Measurements from ENCODE around the gene EQTN. TPM values are rescaled to one million over a fixed set of nuclear protein-coding genes. Genes with fewer than 3 reads are reported as not detected.

EQTN gene
- total and polyA plus RNA-seq, 9 donors: 0.23 to 2.3 (median 0.99) TPM; not detected in 1

DNA sequence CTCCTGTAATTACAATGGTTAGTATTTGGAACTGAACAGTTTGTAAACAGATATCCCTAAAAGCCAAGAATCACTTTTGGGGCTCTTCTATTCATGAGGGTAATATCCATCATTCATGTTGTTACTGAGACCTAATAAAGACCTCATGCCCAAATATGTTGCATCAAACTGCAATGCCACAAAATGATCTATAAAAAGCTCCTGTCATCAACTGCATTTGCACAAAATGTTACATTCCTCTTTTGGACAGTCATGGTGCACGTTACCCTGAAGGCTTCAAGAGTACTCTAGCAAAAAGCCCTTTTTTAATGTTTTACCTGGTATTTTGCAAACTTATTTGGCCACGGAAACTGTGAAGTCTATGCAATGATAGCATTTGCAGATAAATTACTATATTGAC lies 14.2 kb upstream of the EQTN start:
- WGBS, 3 donors: 88 to 94% (median 88%) methylated on average over 2 of the region's 2 CpGs

GRCh38 chr9:27310582-27310981 lies 13.6 kb upstream of the EQTN start:
- Histone ChIP-seq H3K4me1 (ENCODE audit: insufficient read depth) (no peaks in the 10 kb centered on the region), H3K4me3 (no peak overlapping the region), H3K27ac (no peak overlapping the region), H3K9me3 (no peaks in the 10 kb centered on the region), H3K36me3 (no peaks in the 10 kb centered on the region), H3K27me3 (no peaks in the 10 kb centered on the region)
- TF ChIP-seq EP300 (IDR thresholded peaks at IDR 0.05) (no peak), CTCF (IDR thresholded peaks at IDR 0.05) (no peak), POLR2A (IDR thresholded peaks at IDR 0.05) (no peak)
- intact Hi-C loops (cut with DNase I): no loop called here
- no peak for DNase-seq
- 56 to 66% (median 62%) methylated on average over 2 of the region's 2 CpGs for WGBS, 3 donors

More for the DNA sequence above, 14.2 kb upstream of the EQTN start:
- Histone ChIP-seq H3K27me3 (no peaks in the 10 kb centered on the region), H3K4me1 (ENCODE audit: insufficient read depth) (no peaks in the 10 kb centered on the region), H3K9me3 (no peaks in the 10 kb centered on the region), H3K36me3 (no peaks in the 10 kb centered on the region), H3K27ac (no peak overlapping the region), H3K4me3 (no peak overlapping the region)
- TF ChIP-seq CTCF (IDR thresholded peaks at IDR 0.05): no peak
- TF ChIP-seq POLR2A (IDR thresholded peaks at IDR 0.05): no peak
- TF ChIP-seq EP300 (IDR thresholded peaks at IDR 0.05): no peak
- intact Hi-C loops (cut with DNase I): no loop called here
- no peak for DNase-seq

GRCh38 chr9:27308691-27309390 lies 11.9 kb upstream of the EQTN start:
- no peak for DNase-seq
- no peaks in the 10 kb centered on the region for H3K4me1 ChIP-seq (ENCODE audit: insufficient read depth)
- 88 to 94% (median 90%) methylated on average over 4 of the region's 4 CpGs for whole genome bisulfite sequencing, 3 donors
- H3K36me3 ChIP-seq: no peaks in the 10 kb centered on the region
- intact Hi-C loops (cut with DNase I): no loop called here
- TF ChIP-seq CTCF (IDR thresholded peaks at IDR 0.05) (no peak), POLR2A (IDR thresholded peaks at IDR 0.05) (no peak), EP300 (IDR thresholded peaks at IDR 0.05) (no peak)
- no peak overlapping the region for H3K27ac ChIP-seq
- H3K27me3 ChIP-seq: no peaks in the 10 kb centered on the region
- H3K4me3 ChIP-seq: no peak overlapping the region
- no peaks in the 10 kb centered on the region for H3K9me3 ChIP-seq

DNA sequence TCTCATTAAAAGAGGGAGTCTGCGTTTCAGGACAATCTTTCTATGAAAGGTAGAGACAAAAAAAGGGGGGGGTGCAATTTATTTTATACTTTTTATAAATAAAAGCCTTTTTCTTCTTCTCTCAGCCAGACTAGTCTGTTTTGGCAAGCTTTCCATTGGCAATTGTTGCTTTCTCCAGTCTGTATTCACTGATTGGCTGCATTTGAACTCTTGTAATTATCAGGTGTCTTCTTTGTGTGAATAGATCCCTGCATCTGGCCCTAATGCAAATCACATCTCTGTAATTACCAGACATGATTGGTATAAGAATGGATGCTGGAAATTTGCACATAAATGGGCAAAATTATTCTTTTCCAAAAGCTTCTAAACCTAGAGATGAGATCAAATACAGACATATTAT lies 7.6 kb upstream of the EQTN start:
- Histone ChIP-seq H3K27ac (no peak overlapping the region), H3K4me3 (no peak overlapping the region), H3K4me1 (ENCODE audit: insufficient read depth) (no peaks in the 10 kb centered on the region), H3K9me3 (no peaks in the 10 kb centered on the region), H3K27me3 (no peaks in the 10 kb centered on the region), H3K36me3 (no peaks in the 10 kb centered on the region)
- DNase-seq: no peak
- WGBS, 3 donors: 15 to 40% (median 27%) methylated on average over 1 of the region's 1 CpG
- intact Hi-C loops (cut with DNase I): no loop called here
- TF ChIP-seq POLR2A (IDR thresholded peaks at IDR 0.05): no peak
- TF ChIP-seq EP300 (IDR thresholded peaks at IDR 0.05): no peak
- TF ChIP-seq CTCF (IDR thresholded peaks at IDR 0.05): no peak

All from ovary (tissue), 9 donors.